ENCODE measurements around the gene CAPN8.

The CAPN8 gene

GRCh38 chr1:223712850-223713474, 47.5 kb upstream of the CAPN8 start:
- TF ChIP-seq TEAD4 (IDR thresholded peaks at IDR 0.05) (no peak), ZBTB7A (IDR thresholded peaks at IDR 0.05; ENCODE audit: low read depth) (0 out of 2 replicates have a peak, but pooled peaks have one; percentile 11), EP300 (IDR thresholded peaks at IDR 0.05; ENCODE audit: borderline replicate concordance) (no peak)

- TF ChIP-seq RAD21 (IDR thresholded peaks at IDR 0.05; ENCODE audit: low read depth): peak; percentile 46; the same call in 1 of the 2 replicates
- TF ChIP-seq ZBTB7A (IDR thresholded peaks at IDR 0.05; ENCODE audit: low read depth): 0 out of 2 replicates have a peak, but pooled peaks have one; percentile 27
- 0 out of 2 replicates have a peak, but pooled peaks have one; percentile 14 for TF ChIP-seq REST (IDR thresholded peaks at IDR 0.05; ENCODE audit: low read depth)
- TF ChIP-seq TAF1 (IDR thresholded peaks at IDR 0.05; ENCODE audit: low read depth): peak; percentile 61
- TF ChIP-seq EGR1 (IDR thresholded peaks at IDR 0.05): no peak
Measured at GRCh38 chr1:223712194-223712849, 46.8 kb upstream of the CAPN8 start, which contains the start of gene CAPN2. Gene CAPN2 (plus strand): TSS chr1:223712539. CDS start chr1:223712641, 102 bp downstream.

DNA sequence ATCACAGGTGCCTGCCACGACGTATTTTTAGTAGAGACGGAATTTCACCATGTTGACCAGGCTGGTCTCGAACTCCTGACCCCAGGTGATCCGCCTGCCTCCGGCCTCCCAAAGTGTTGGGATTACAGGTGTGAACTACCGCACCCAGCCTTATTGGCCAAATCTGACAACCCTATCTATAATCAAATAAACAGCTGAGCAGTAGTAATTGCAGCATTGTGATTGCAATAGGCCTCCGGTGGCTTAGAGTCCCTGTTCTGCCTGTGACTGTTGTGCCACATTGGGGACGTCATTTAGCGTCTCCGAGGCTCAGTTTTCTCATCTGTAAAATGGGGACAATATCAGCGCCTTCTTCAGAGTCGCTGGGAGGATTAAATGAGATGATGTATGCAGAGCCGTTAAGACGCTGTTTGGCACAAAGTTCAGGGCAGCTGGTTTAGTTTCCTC, 46.3 kb upstream of the CAPN8 start:
- TF ChIP-seq CEBPB (IDR thresholded peaks at IDR 0.05) (no peak), ZBTB7A (IDR thresholded peaks at IDR 0.05; ENCODE audit: low read depth) (no peak), NFIC (IDR thresholded peaks at IDR 0.05) (no peak), FOXM1 (IDR thresholded peaks at IDR 0.05; ENCODE audit: borderline replicate concordance, low read depth) (no peak), MAX (IDR thresholded peaks at IDR 0.05) (no peak), TEAD4 (IDR thresholded peaks at IDR 0.05) (no peak), TAF1 (IDR thresholded peaks at IDR 0.05; ENCODE audit: low read depth) (no peak; the same call in 1 of the 2 replicates), USF1 (IDR thresholded peaks at IDR 0.05) (no peak), REST (IDR thresholded peaks at IDR 0.05; ENCODE audit: low read depth) (no peak), CREB1 (IDR thresholded peaks at IDR 0.05; ENCODE audit: low read depth) (no peak), TCF12 (IDR thresholded peaks at IDR 0.05; ENCODE audit: low read depth) (no peak), EGR1 (IDR thresholded peaks at IDR 0.05) (no peak), EP300 (IDR thresholded peaks at IDR 0.05; ENCODE audit: borderline replicate concordance) (no peak), YY1 (IDR thresholded peaks at IDR 0.05; ENCODE audit: low read depth) (no peak)

DNA sequence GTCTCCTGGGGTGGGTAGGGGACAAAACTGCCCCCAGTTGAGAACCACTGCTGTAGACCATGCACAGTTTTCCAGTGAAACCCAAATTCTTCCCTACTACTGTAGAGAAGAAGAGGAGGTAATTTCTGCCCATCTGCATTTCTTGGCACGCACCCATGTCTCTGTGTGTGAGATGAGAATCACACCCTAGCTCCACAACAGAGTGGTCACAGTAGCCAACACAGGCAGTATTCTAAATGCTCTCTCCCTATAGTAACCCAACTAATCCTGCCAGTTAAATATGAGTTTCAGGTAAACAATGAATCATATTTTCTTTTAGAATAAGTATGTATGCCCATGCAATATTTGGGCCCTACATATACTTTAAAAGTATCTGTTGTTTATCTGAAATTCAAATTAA, 45.7 kb upstream of the CAPN8 start:
- TF ChIP-seq TCF12 (IDR thresholded peaks at IDR 0.05; ENCODE audit: low read depth): no peak
- TF ChIP-seq USF1 (IDR thresholded peaks at IDR 0.05): no peak
- TF ChIP-seq FOXM1 (IDR thresholded peaks at IDR 0.05; ENCODE audit: borderline replicate concordance, low read depth): no peak
- no peak for TF ChIP-seq EP300 (IDR thresholded peaks at IDR 0.05; ENCODE audit: borderline replicate concordance)
- TF ChIP-seq ZBTB7A (IDR thresholded peaks at IDR 0.05; ENCODE audit: low read depth): no peak
- TF ChIP-seq MAX (IDR thresholded peaks at IDR 0.05): no peak
- no peak for TF ChIP-seq CREB1 (IDR thresholded peaks at IDR 0.05; ENCODE audit: low read depth)
- no peak for TF ChIP-seq YY1 (IDR thresholded peaks at IDR 0.05; ENCODE audit: low read depth)
- no peak for TF ChIP-seq TEAD4 (IDR thresholded peaks at IDR 0.05)
- TF ChIP-seq TAF1 (IDR thresholded peaks at IDR 0.05; ENCODE audit: low read depth): no peak
- TF ChIP-seq NFIC (IDR thresholded peaks at IDR 0.05): no peak
- no peak for TF ChIP-seq RAD21 (IDR thresholded peaks at IDR 0.05; ENCODE audit: low read depth)

DNA sequence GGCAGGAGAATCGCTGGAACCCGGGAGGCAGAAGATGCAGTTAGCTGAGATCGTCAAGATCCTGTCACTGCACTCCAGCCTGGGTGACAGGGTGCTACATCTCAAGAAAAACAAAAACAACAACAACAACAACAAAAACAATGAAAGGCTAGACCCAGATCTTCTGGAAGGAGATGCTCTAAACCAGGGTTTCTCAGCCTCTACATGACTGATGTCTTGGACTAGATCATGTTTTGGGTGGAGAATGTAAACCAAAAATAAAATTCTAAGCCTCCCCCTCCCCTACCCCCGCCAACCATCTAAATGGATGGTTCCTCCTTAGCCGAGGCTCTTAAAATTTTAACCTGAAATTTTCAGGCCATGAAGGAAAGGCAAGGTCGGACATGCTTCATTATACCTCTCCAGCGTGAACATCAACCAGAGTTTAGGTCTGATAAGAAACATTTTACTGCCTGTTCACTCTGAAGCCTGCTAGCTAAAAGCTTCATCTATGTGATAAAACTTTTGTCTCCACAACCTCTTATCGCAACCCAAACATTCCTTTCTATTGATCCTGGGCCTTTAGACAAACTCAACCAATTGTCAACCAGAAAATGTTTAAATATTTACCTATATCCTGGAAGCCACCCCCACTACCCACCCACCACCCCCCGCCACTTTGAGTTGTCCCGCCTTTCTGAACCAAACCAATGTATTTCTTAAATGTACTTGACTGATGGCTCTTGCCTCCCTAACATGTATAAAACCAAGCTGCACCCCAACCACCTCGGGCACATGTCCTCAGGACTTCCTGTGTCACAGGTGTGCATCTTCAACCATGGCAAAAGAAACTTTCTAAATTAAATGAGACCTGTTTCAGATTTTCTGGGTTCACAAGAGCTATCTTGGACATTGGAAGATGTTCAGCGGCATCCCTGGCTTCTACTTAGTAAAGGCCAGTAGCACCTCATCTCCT, 45.0 kb upstream of the CAPN8 start:
- TF ChIP-seq CEBPB (IDR thresholded peaks at IDR 0.05) (no peak), FOXM1 (IDR thresholded peaks at IDR 0.05; ENCODE audit: borderline replicate concordance, low read depth) (no peak), ZBTB7A (IDR thresholded peaks at IDR 0.05; ENCODE audit: low read depth) (no peak), CREB1 (IDR thresholded peaks at IDR 0.05; ENCODE audit: low read depth) (no peak), TAF1 (IDR thresholded peaks at IDR 0.05; ENCODE audit: low read depth) (no peak), EGR1 (IDR thresholded peaks at IDR 0.05) (no peak)

All from Ishikawa (cell line).